HEK293 (cell line): ENCODE data around the gene CNIH3.

Source experiments
- CTCF ChIA-PET: fragments of 350-600 bp; formaldehyde crosslinking; extraction: SDS; loops from one replicate; lab custom pipeline; 2021; ENCODE audit warnings: antibody characterized with exemption; lab: Yijun Ruan, JAX
- POLR2A ChIA-PET: fragments of 300-600 bp; formaldehyde crosslinking; extraction: SDS; loops from one replicate; lab custom pipeline; 2020; ENCODE audit warnings: antibody characterized with exemption, inconsistent platforms; lab: Yijun Ruan, JAX
- H3K27ac ChIP-seq: fragments of 200-500 bp; sonication (Bioruptor generic); 2 replicates; pipeline ENCODE4 v1.5.1; 2014; ENCODE audit warnings: low read depth, low read length, control low read depth, inconsistent platforms; ENCODE audit errors: extremely low read depth
- H3K36me3 ChIP-seq, 2 experiments: fragments of 200-500 bp in 1 of 2; sonication (Bioruptor generic) in 1 of 2; 1 replicate in 1 of 2; 2 replicates in 1 of 2; pipeline ENCODE4 v1.5.1; 2014 to 2017; ENCODE audit warnings: inconsistent platforms in 2 of 2, low read length in 2 of 2; ENCODE audit not compliant: control insufficient read depth in 2 of 2, insufficient read depth in 1 of 2
- H3K4me1 ChIP-seq: fragments of 200-500 bp; sonication (Bioruptor generic); 2 replicates; pipeline ENCODE4 v1.5.1; 2014; ENCODE audit warnings: mild to moderate bottlenecking, low read length, inconsistent platforms; ENCODE audit not compliant: control insufficient read depth, insufficient read depth
- H3K4me3 ChIP-seq: 2 replicates; pipeline ENCODE4 v1.5.1; 2011; ENCODE audit warnings: low read depth, mild to moderate bottlenecking, control low read depth, low read length, moderate library complexity
- H3K9me3 ChIP-seq: fragments of 200-500 bp; sonication (Bioruptor generic); 2 replicates; pipeline ENCODE4 v1.5.1; 2014; ENCODE audit warnings: low read depth, low read length, inconsistent platforms; ENCODE audit not compliant: control insufficient read depth, insufficient read depth
- GFI1B ChIP-seq: fragments of 450-650 bp; formaldehyde crosslinking; IDR thresholded peaks from 2 replicates; pipeline ENCODE4 v1.5.1; 2016; ENCODE audit warnings: missing biosample characterization, missing genetic modification characterization
- IKZF3 ChIP-seq: fragments of 450-650 bp; IDR thresholded peaks from 2 replicates; pipeline ENCODE4 v1.5.0; 2018; ENCODE audit warnings: missing biosample characterization, mild to moderate bottlenecking, missing genetic modification characterization, moderate library complexity
- KLF10 ChIP-seq: fragments of 450-650 bp; IDR thresholded peaks from 2 replicates; pipeline ENCODE4 v1.5.1; 2018; ENCODE audit warnings: missing biosample characterization, mild to moderate bottlenecking, missing genetic modification characterization
- KLF7 ChIP-seq: fragments of 450-650 bp; formaldehyde crosslinking; IDR thresholded peaks from 2 replicates; pipeline ENCODE4 v1.5.1; 2016; ENCODE audit warnings: missing biosample characterization, missing genetic modification characterization, borderline replicate concordance
- MYNN ChIP-seq: fragments of 450-650 bp; formaldehyde crosslinking; IDR thresholded peaks from 2 replicates; pipeline ENCODE4 v1.5.1; 2016; ENCODE audit warnings: missing biosample characterization, missing genetic modification characterization, borderline replicate concordance
- SALL2 ChIP-seq: fragments of 450-650 bp; formaldehyde crosslinking; IDR thresholded peaks from 2 replicates; pipeline ENCODE4 v1.5.0; 2017; ENCODE audit warnings: missing biosample characterization, mild to moderate bottlenecking, missing genetic modification characterization, borderline replicate concordance
- SP7 ChIP-seq: fragments of 450-650 bp; formaldehyde crosslinking; IDR thresholded peaks from 2 replicates; pipeline ENCODE4 v1.5.1; 2016; ENCODE audit warnings: missing biosample characterization, missing genetic modification characterization
- ZBTB1 ChIP-seq: fragments of 450-650 bp; formaldehyde crosslinking; IDR thresholded peaks from 2 replicates; pipeline ENCODE4 v1.5.1; 2016; ENCODE audit warnings: missing biosample characterization, missing genetic modification characterization
- ZEB2 ChIP-seq: fragments of 450-650 bp; formaldehyde crosslinking; IDR thresholded peaks from 2 replicates; pipeline ENCODE4 v1.5.1; 2016; ENCODE audit warnings: missing biosample characterization, missing genetic modification characterization
- ZNF132 ChIP-seq: fragments of 450-650 bp; formaldehyde crosslinking; IDR thresholded peaks from 2 replicates; pipeline ENCODE4 v1.5.1; 2017; ENCODE audit warnings: missing biosample characterization, missing genetic modification characterization, borderline replicate concordance
- ZNF140 ChIP-seq: fragments of 450-650 bp; formaldehyde crosslinking; IDR thresholded peaks from 2 replicates; pipeline ENCODE4 v1.5.1; 2016; ENCODE audit warnings: missing biosample characterization, missing genetic modification characterization
- ZNF23 ChIP-seq: fragments of 450-650 bp; formaldehyde crosslinking; IDR thresholded peaks from 2 replicates; pipeline ENCODE4 v1.5.1; 2016; ENCODE audit warnings: missing biosample characterization, missing genetic modification characterization, borderline replicate concordance
- ZNF248 ChIP-seq: fragments of 450-650 bp; formaldehyde crosslinking; IDR thresholded peaks from 2 replicates; pipeline ENCODE4 v1.5.1; 2017; ENCODE audit warnings: missing biosample characterization, missing genetic modification characterization
- ZNF266 ChIP-seq: fragments of 450-650 bp; formaldehyde crosslinking; IDR thresholded peaks from 2 replicates; pipeline ENCODE4 v1.5.1; 2016; ENCODE audit warnings: missing biosample characterization, missing genetic modification characterization, low read depth
- ZNF473 ChIP-seq: fragments of 450-650 bp; formaldehyde crosslinking; IDR thresholded peaks from 2 replicates; pipeline ENCODE4 v1.5.1; 2017; ENCODE audit warnings: missing biosample characterization, missing genetic modification characterization
- ZNF48 ChIP-seq: fragments of 450-650 bp; formaldehyde crosslinking; IDR thresholded peaks from 2 replicates; pipeline ENCODE4 v1.5.1; 2016; ENCODE audit warnings: missing biosample characterization, missing genetic modification characterization
- ZNF501 ChIP-seq: fragments of 450-650 bp; formaldehyde crosslinking; IDR thresholded peaks from 2 replicates; pipeline ENCODE4 v1.5.1; 2016; ENCODE audit warnings: missing biosample characterization, missing genetic modification characterization
- ZNF514 ChIP-seq: fragments of 450-650 bp; formaldehyde crosslinking; IDR thresholded peaks from 2 replicates; pipeline ENCODE4 v1.5.1; 2016; ENCODE audit warnings: missing biosample characterization, missing genetic modification characterization
- ZNF561 ChIP-seq: fragments of 450-650 bp; IDR thresholded peaks from 2 replicates; pipeline ENCODE4 v1.5.1; 2018; ENCODE audit warnings: missing biosample characterization, missing genetic modification characterization, borderline replicate concordance
- ZNF76 ChIP-seq: fragments of 450-650 bp; formaldehyde crosslinking; IDR thresholded peaks from 2 replicates; pipeline ENCODE4; 2016; ENCODE audit warnings: low read depth, missing biosample characterization, missing genetic modification characterization, borderline replicate concordance
- ZNF843 ChIP-seq: fragments of 450-650 bp; formaldehyde crosslinking; IDR thresholded peaks from 2 replicates; pipeline ENCODE4 v1.5.1; 2016; ENCODE audit warnings: missing biosample characterization, missing genetic modification characterization
- ZXDB ChIP-seq: fragments of 450-650 bp; formaldehyde crosslinking; IDR thresholded peaks from 2 replicates; pipeline ENCODE4 v1.5.1; 2016; ENCODE audit warnings: missing biosample characterization, missing genetic modification characterization
- TF ChIP-seq, protein P1 (sequence below): fragments of 450-650 bp; formaldehyde crosslinking; IDR thresholded peaks from 2 replicates; pipeline ENCODE4 v1.5.1; 2016; ENCODE audit warnings: missing biosample characterization, missing genetic modification characterization
- TF ChIP-seq, protein P2 (sequence below): fragments of 450-650 bp; formaldehyde crosslinking; IDR thresholded peaks from 2 replicates; pipeline ENCODE4 v1.5.1; 2016; ENCODE audit warnings: missing biosample characterization, missing genetic modification characterization
- TF ChIP-seq, protein P3 (sequence below): fragments of 450-650 bp; formaldehyde crosslinking; IDR thresholded peaks from 2 replicates; pipeline ENCODE4 v1.5.1; 2016; ENCODE audit warnings: missing biosample characterization, missing genetic modification characterization

Gene CNIH3

DNA sequence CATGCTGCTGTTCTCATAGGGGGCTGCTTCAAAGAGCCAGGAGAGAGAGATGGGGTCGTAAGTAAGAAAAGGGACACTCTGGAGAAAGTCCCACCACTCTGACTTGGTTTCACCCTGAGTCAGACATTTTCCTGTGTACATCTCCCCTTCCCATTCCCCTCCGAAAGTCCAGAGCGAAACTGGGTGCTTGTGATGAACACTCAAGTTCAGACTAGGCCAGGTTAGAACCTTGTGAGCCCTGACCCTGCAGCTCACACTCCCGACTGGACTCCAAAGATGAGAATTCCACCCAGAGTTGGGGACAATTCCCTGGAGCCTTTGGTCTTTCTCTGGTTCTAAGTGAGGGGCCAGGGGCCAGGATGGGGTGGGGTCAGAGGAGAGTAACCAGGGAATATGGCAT lies 139.5 kb downstream of the CNIH3 start:
- POLR2A ChIA-PET = interaction anchor here (1.3 kb wide), 1 partner anchor 12 kb away, joined by 3 read pairs; no protein-coding TSS in a partner anchor
- Histone ChIP-seq H3K36me3 (no peaks in the 10 kb centered on the region), H3K4me1 (no peaks in the 10 kb centered on the region)
- TF ChIP-seq ZNF514 (tag by site-specific recombination) = no peak
- TF ChIP-seq ZEB2 (tag by site-specific recombination) = no peak
- no peak for TF ChIP-seq GFI1B (tag by site-specific recombination)
- TF ChIP-seq ZXDB (tag by site-specific recombination) = no peak
- no peak for TF ChIP-seq KLF7 (tag by site-specific recombination)
- TF ChIP-seq, all 188 proteins: peak for 0
- Histone ChIP-seq H3K4me3 (no peak overlapping the region), H3K9me3 (no peaks in the 10 kb centered on the region), H3K27ac (no peak overlapping the region)
- CTCF ChIA-PET = interaction anchor here (0.7 to 1.5 kb wide), 4 partner anchors 23 to 594 kb away, joined by 3 to 7 read pairs (median 4); no protein-coding TSS in a partner anchor

DNA sequence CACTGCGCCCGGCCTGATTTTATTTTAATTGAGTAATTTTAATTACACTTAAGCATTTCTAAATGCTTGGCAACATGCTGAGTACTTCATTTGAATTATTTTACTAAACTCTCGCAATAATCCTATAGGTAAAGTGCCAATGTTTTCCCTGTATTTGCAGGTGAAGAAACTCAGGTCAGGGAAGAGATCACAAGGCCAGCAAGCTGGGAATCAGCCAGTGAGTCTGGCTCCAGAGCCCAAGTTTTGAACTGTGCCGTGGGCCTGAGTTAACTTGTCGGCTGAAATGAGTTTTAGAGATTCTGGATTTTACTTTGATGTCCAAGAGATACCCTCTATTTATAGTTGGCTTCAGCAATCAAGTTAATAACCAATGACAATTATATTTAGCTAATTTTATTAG lies 141.4 kb downstream of the CNIH3 start:
- ChIA-PET POLR2A (interaction anchor here (0.7 kb wide), 1 partner anchor 13 kb away, joined by 5 read pairs; no protein-coding TSS in a partner anchor), CTCF (no interaction called here)
- Histone ChIP-seq H3K27ac (no peak overlapping the region), H3K36me3 (no peaks in the 10 kb centered on the region), H3K4me1 (no peaks in the 10 kb centered on the region), H3K4me3 (no peak overlapping the region), H3K9me3 (no peaks in the 10 kb centered on the region)
- no peak for TF ChIP-seq IKZF3 (tag by site-specific recombination)
- no peak for TF ChIP-seq ZNF266 (tag by site-specific recombination)
- TF ChIP-seq KLF10 (tag by site-specific recombination) = no peak
- TF ChIP-seq, protein P1, sequence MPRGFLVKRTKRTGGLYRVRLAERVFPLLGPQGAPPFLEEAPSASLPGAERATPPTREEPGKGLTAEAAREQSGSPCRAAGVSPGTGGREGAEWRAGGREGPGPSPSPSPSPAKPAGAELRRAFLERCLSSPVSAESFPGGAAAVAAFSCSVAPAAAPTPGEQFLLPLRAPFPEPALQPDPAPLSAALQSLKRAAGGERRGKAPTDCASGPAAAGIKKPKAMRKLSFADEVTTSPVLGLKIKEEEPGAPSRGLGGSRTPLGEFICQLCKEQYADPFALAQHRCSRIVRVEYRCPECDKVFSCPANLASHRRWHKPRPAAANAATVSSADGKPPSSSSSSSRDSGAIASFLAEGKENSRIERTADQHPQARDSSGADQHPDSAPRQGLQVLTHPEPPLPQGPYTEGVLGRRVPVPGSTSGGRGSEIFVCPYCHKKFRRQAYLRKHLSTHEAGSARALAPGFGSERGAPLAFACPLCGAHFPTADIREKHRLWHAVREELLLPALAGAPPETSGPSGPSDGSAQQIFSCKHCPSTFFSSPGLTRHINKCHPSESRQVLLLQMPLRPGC (tag by site-specific recombination) = no peak
- no peak for TF ChIP-seq ZNF76
- TF ChIP-seq ZNF843 (tag by site-specific recombination) = no peak
- no peak for TF ChIP-seq ZNF501 (tag by site-specific recombination)
- no peak for TF ChIP-seq ZNF48 (tag by site-specific recombination)
- TF ChIP-seq, protein P2, sequence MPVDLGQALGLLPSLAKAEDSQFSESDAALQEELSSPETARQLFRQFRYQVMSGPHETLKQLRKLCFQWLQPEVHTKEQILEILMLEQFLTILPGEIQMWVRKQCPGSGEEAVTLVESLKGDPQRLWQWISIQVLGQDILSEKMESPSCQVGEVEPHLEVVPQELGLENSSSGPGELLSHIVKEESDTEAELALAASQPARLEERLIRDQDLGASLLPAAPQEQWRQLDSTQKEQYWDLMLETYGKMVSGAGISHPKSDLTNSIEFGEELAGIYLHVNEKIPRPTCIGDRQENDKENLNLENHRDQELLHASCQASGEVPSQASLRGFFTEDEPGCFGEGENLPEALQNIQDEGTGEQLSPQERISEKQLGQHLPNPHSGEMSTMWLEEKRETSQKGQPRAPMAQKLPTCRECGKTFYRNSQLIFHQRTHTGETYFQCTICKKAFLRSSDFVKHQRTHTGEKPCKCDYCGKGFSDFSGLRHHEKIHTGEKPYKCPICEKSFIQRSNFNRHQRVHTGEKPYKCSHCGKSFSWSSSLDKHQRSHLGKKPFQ = no peak
- no peak for TF ChIP-seq ZNF473 (tag by site-specific recombination)
- no peak for TF ChIP-seq ZNF132
- TF ChIP-seq ZNF23 (tag by site-specific recombination) = no peak
- TF ChIP-seq SP7 = no peak
- TF ChIP-seq MYNN (tag by site-specific recombination) = no peak
- no peak for TF ChIP-seq ZBTB1 (tag by site-specific recombination)
- TF ChIP-seq, protein P3, sequence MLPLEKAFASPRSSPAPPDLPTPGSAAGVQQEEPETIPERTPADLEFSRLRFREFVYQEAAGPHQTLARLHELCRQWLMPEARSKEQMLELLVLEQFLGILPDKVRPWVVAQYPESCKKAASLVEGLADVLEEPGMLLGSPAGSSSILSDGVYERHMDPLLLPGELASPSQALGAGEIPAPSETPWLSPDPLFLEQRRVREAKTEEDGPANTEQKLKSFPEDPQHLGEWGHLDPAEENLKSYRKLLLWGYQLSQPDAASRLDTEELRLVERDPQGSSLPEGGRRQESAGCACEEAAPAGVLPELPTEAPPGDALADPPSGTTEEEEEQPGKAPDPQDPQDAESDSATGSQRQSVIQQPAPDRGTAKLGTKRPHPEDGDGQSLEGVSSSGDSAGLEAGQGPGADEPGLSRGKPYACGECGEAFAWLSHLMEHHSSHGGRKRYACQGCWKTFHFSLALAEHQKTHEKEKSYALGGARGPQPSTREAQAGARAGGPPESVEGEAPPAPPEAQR = no peak
- no peak for TF ChIP-seq ZNF140 (tag by site-specific recombination)
- TF ChIP-seq ZNF561 = no peak
- TF ChIP-seq ZNF248 (tag by site-specific recombination) = no peak
- TF ChIP-seq SALL2 (tag by site-specific recombination) = no peak
